GM12878 (cell line): ENCODE results near the gene MYO16. TPM values are rescaled to one million over a fixed set of nuclear protein-coding genes. Genes with fewer than 3 reads are reported as not detected.

Experiments used
- ATAC-seq: fragments of 200-7000 bp; cut with Tn5 transposase; 3 replicates; pipeline ENCODE4 v1.9.1; 2020; ENCODE audit warnings: mild to moderate bottlenecking, moderate library complexity
- BruUV-seq: library from RNA; stranded (reverse); fragments of 400-500 nt; replicated peaks from 2 replicates; lab custom pipeline; 2021; lab: Mats Ljungman, UMichigan
- CTCF ChIA-PET: fragments of 300-600 bp; sonication (Branson Sonifier 250); formaldehyde crosslinking; extraction: SDS; loops from one replicate; lab custom pipeline; 2021; ENCODE audit warnings: inconsistent platforms; lab: Yijun Ruan, JAX
- POLR2A ChIA-PET: fragments of 350-600 bp; formaldehyde crosslinking; extraction: SDS; loops from one replicate; lab custom pipeline; 2021; ENCODE audit warnings: inconsistent platforms; lab: Charles Lee
- RAD21 ChIA-PET: fragments of 300-600 bp; sonication (Branson Sonifier 250); formaldehyde crosslinking; loops from one replicate; lab custom pipeline; 2023; ENCODE audit warnings: antibody characterized with exemption; ENCODE audit not compliant: unreplicated experiment; lab: Charles Lee
- SMC1A ChIA-PET: fragments of 300-600 bp; sonication (Branson Sonifier 250); formaldehyde crosslinking; loops from one replicate; lab custom pipeline; 2023; ENCODE audit not compliant: unreplicated experiment, uncharacterized antibody; lab: Charles Lee
- DNase-seq: peaks from one replicate; pipeline ENCODE4 v3.0.0-alpha.2; 2011; ENCODE audit warnings: low read depth, low spot score
- FAIRE-seq: peaks from 3 replicates; lab custom pipeline; 2011; peaks lifted over from hg19 to GRCh38; lab: Jason Lieb, UNC
- H2AFZ ChIP-seq: 2 replicates; pipeline ENCODE4 v1.6.0; 2011; ENCODE audit warnings: low read depth, low read length, control low read depth; ENCODE audit not compliant: control insufficient read depth
- H3K27ac ChIP-seq: 2 replicates; pipeline ENCODE4 v1.5.1; 2011; ENCODE audit warnings: control low read depth; ENCODE audit not compliant: control insufficient read depth, insufficient read depth
- H3K27me3 ChIP-seq, 2 experiments: replicated peaks in 1 of 2; 2 replicates each; pipeline versions ENCODE4 v1.6.0 to v1.6.1; 2011; ENCODE audit warnings: low read length in 1 of 2; ENCODE audit not compliant: control insufficient read depth in 2 of 2, insufficient read depth in 2 of 2
- H3K36me3 ChIP-seq, 2 experiments: 2 replicates each; pipeline ENCODE4 v1.5.1; 2011; ENCODE audit warnings: low read length in 1 of 2; ENCODE audit not compliant: control insufficient read depth in 2 of 2, insufficient read depth in 2 of 2
- H3K4me1 ChIP-seq: 2 replicates; pipeline ENCODE4 v1.6.1; 2011; ENCODE audit warnings: mild to moderate bottlenecking, low read length, moderate library complexity, mixed read lengths; ENCODE audit not compliant: control insufficient read depth, insufficient read depth
- H3K4me2 ChIP-seq: 2 replicates; pipeline ENCODE4 v1.6.0; 2011; ENCODE audit warnings: control low read depth; ENCODE audit not compliant: control insufficient read depth, insufficient read depth
- H3K4me3 ChIP-seq: fragments of 200-600 bp; sonication (generic); 2 replicates; pipeline ENCODE4 v1.5.1; 2016
- H3K79me2 ChIP-seq: 2 replicates; pipeline ENCODE4 v1.6.0; 2011; ENCODE audit warnings: low read length; ENCODE audit not compliant: control insufficient read depth, insufficient read depth
- H3K9ac ChIP-seq: 2 replicates; pipeline ENCODE4 v1.8.0; 2011; ENCODE audit warnings: low read length, control low read depth, mixed read lengths; ENCODE audit not compliant: control insufficient read depth, insufficient read depth
- H3K9me3 ChIP-seq: replicated peaks from 3 replicates; pipeline ENCODE4 v1.5.1; 2011; ENCODE audit warnings: mild to moderate bottlenecking, low read length; ENCODE audit not compliant: control insufficient read depth, insufficient read depth
- H4K20me1 ChIP-seq: 2 replicates; pipeline ENCODE4 v1.6.0; 2011; ENCODE audit not compliant: control insufficient read depth, insufficient read depth
- ATF3 ChIP-seq: IDR thresholded peaks from 2 replicates; pipeline ENCODE4 v1.6.1; 2011; ENCODE audit warnings: low read depth, mild to moderate bottlenecking, low read length, moderate library complexity, borderline replicate concordance; ENCODE audit errors: extremely low read depth
- BCLAF1 ChIP-seq: fragments of 450-650 bp; IDR thresholded peaks from 2 replicates; pipeline ENCODE4 v1.6.1; 2017; ENCODE audit warnings: antibody characterized with exemption, mild to moderate bottlenecking, moderate library complexity
- CHD1 ChIP-seq: IDR thresholded peaks from 2 replicates; pipeline ENCODE4 v1.6.1; 2012; ENCODE audit warnings: low read depth, low read length, improper control_type of control experiment
- CHD4 ChIP-seq: fragments of 200-600 bp; sonication (generic); IDR thresholded peaks from 2 replicates; pipeline ENCODE4 v1.6.1; 2016; ENCODE audit warnings: mild to moderate bottlenecking
- EP300 ChIP-seq, 2 experiments: fragments of 150-350 bp in 1 of 2; IDR thresholded peaks; 2 replicates each; pipeline ENCODE4 v1.6.1; 2011 to 2012; ENCODE audit warnings: low read depth in 2 of 2, low read length in 2 of 2, borderline replicate concordance in 1 of 2, improper control_type of control experiment in 1 of 2, inconsistent platforms in 1 of 2; ENCODE audit not compliant: control insufficient read depth in 1 of 2
- FOS ChIP-seq: IDR thresholded peaks from 3 replicates; pipeline ENCODE4 v1.6.1; 2011; ENCODE audit warnings: borderline replicate concordance; ENCODE audit not compliant: insufficient read length; ENCODE audit errors: extremely low read depth
- KDM1A ChIP-seq: fragments of 200-600 bp; sonication (generic); IDR thresholded peaks from 2 replicates; pipeline ENCODE4 v1.6.1; 2016; ENCODE audit warnings: borderline replicate concordance
- NBN ChIP-seq: fragments of 450-650 bp; IDR thresholded peaks from 2 replicates; pipeline ENCODE4 v1.6.1; 2016
- NR2F1 ChIP-seq: fragments of 450-650 bp; conservative IDR thresholded peaks from 2 replicates; pipeline ENCODE4 v1.6.1; 2017; ENCODE audit warnings: mild to moderate bottlenecking
- NRF1 ChIP-seq: conservative IDR thresholded peaks from 2 replicates; pipeline ENCODE4 v1.6.1; 2011; ENCODE audit warnings: mild to moderate bottlenecking, low read depth, low read length, improper control_type of control experiment
- RBBP5 ChIP-seq: fragments of 200-600 bp; sonication (generic); conservative IDR thresholded peaks from 2 replicates; pipeline ENCODE4 v1.6.1; 2016
- RCOR1 ChIP-seq: conservative IDR thresholded peaks from 2 replicates; pipeline ENCODE4 v1.6.1; 2012; ENCODE audit warnings: low read depth, low read length, improper control_type of control experiment
- SMAD1 ChIP-seq: fragments of 450-650 bp; IDR thresholded peaks from 2 replicates; pipeline ENCODE4 v1.6.1; 2018; ENCODE audit warnings: mild to moderate bottlenecking, low read depth; ENCODE audit not compliant: partially characterized antibody
- TCF12 ChIP-seq: IDR thresholded peaks from 2 replicates; pipeline ENCODE4 v1.6.1; 2011; ENCODE audit warnings: low read depth, mild to moderate bottlenecking, low read length
- TCF7 ChIP-seq: IDR thresholded peaks from 2 replicates; pipeline ENCODE4 v1.6.1; 2014; ENCODE audit warnings: antibody characterized with exemption, borderline replicate concordance
- USF2 ChIP-seq: IDR thresholded peaks from 2 replicates; pipeline ENCODE4 v1.6.1; 2011; ENCODE audit warnings: low read depth, low read length, improper control_type of control experiment, borderline replicate concordance
- WRNIP1 ChIP-seq: IDR thresholded peaks from 2 replicates; pipeline ENCODE4 v1.6.1; 2011; ENCODE audit warnings: low read depth, low read length, improper control_type of control experiment, borderline replicate concordance
- ZBED1 ChIP-seq: IDR thresholded peaks from 2 replicates; pipeline ENCODE4 v1.6.1; 2016; ENCODE audit warnings: borderline replicate concordance
- ZNF622 ChIP-seq: fragments of 450-650 bp; IDR thresholded peaks from 2 replicates; pipeline ENCODE4 v1.6.1; 2017; ENCODE audit warnings: mild to moderate bottlenecking, inconsistent platforms
- WGBS: methylation state at CpG from one replicate; pipeline ENCODE4 v1.1.6; 2016; ENCODE audit warnings: low lambda C conversion rate; ENCODE audit not compliant: insufficient replicate concordance, insufficient coverage; ENCODE audit errors: missing lambda C conversion rate; 5-methylcytosine and 5-hydroxymethylcytosine counted together
- in situ Hi-C: fragments of 300-500 bp; cut with MboI; formaldehyde crosslinking; loops from 9 replicates; pipeline ENCODE4 v1.14.3; 2018; ENCODE audit warnings: mixed read lengths
- intact Hi-C: fragments of 100-400 bp; cut with micrococcal nuclease; formaldehyde crosslinking; loops from one replicate; pipeline ENCODE4 v1.14.2; 2022; ENCODE audit not compliant: unreplicated experiment
- polyA plus RNA-seq, 11 experiments: library from polyadenylated mRNA; depleted of rRNA in 4 of 11; unstranded in 6 of 11; stranded (reverse) in 5 of 11; fragments of >200 nt; fragmentation: Nextera tagmentation in 4 of 11; fragmentation: Illumina TruSeq in 1 of 11; extraction: Ambion mirVana in 4 of 11; extraction: Trizol in 1 of 11; gene quantifications; 1 replicate in 1 of 11; 2 replicates in 10 of 11; pipeline versions ENCODE4 v1.2.1 to v1.2.3, GENCODE V29; 2011 to 2016; ENCODE audit warnings: inconsistent platforms in 2 of 11, missing spikeins in 2 of 11, low read depth in 1 of 11
- total RNA-seq, 4 experiments: library from RNA; depleted of rRNA in 3 of 4; stranded (reverse); fragments of >200 nt in 3 of 4; fragmentation: Illumina TruSeq in 1 of 4; extraction: Trizol in 1 of 4; gene quantifications; 2 replicates each; pipeline versions ENCODE4 v1.2.1 to v1.2.3, GENCODE V29; 2013 to 2021

The MYO16 gene
- total and polyA plus RNA-seq, 10 of the 15 experiments (the other 5 are each of a cell fraction or from before 2014, with no cell fraction given): under 0.01 to 1.7 (median 0.05) TPM; not detected in 4

- no peak for TF ChIP-seq EP300 (IDR thresholded peaks at IDR 0.05; ENCODE audit: borderline replicate concordance in 1 of 2, control insufficient read depth in 1 of 2, low read depth in 2 of 2, low read length in 2 of 2)
- TF ChIP-seq RBBP5: no peak
- TF ChIP-seq ZNF622: no peak
- TF ChIP-seq, all 136 proteins: peak for 0
Observed at GRCh38 chr13:108980237-108980636, 350.8 kb downstream of the MYO16 start (continued).

GRCh38 chr13:108981407-108981806 lies 352.0 kb downstream of the MYO16 start:
- CTCF ChIA-PET: interaction anchor here (0.9 kb wide), 1 partner anchor 20 kb away, joined by 4 read pairs; no protein-coding TSS in a partner anchor
- BruUV-seq: no TSS peak
- POLR2A ChIA-PET: no interaction called here
- Histone ChIP-seq H4K20me1 (no peaks in the 10 kb centered on the region), H3K4me1 (no peaks in the 10 kb centered on the region), H3K9me3 (no peaks in the 10 kb centered on the region), H3K36me3 (no peaks in the 10 kb centered on the region), H3K27ac (no peak overlapping the region), H3K4me3 (no peak overlapping the region), H3K27me3 (no peaks in the 10 kb centered on the region), H3K4me2 (no peak overlapping the region), H2AFZ (no peak overlapping the region), H3K79me2 (no peaks in the 10 kb centered on the region), H3K9ac (no peak overlapping the region)
- TF ChIP-seq BCLAF1: no peak
- TF ChIP-seq NR2F1: no peak
- no peak for TF ChIP-seq ATF3
- TF ChIP-seq ZBED1: no peak
- TF ChIP-seq NBN: no peak
- TF ChIP-seq TCF12: no peak
- TF ChIP-seq CHD4: no peak
- no peak for TF ChIP-seq SMAD1
- no peak for TF ChIP-seq WRNIP1
- TF ChIP-seq TCF7: no peak
- no peak for TF ChIP-seq RCOR1
- TF ChIP-seq NRF1: no peak
- no peak for TF ChIP-seq CHD1
- TF ChIP-seq USF2: no peak
- TF ChIP-seq KDM1A: no peak
- no peak for TF ChIP-seq FOS
- in situ Hi-C loops (no loop called here), intact Hi-C loops (no loop called here)
- no peak for ATAC-seq
- DNase-seq: no peak
- no peak for FAIRE-seq
- RAD21 ChIA-PET: interaction anchor here (0.8 kb wide), 1 partner anchor 16 kb away, joined by 3 read pairs; no protein-coding TSS in a partner anchor
- 11% methylated on average over 7 of the region's 7 CpGs for WGBS
- SMC1A ChIA-PET: interaction anchor here (0.8 to 1.4 kb wide), 4 partner anchors 13 to 25 kb away, joined by 3 read pairs; no protein-coding TSS in a partner anchor
